Hepatocyte (in vitro differentiated cells): Measurements from ENCODE around the gene FRMD4B.

Source experiments
- EZH2 ChIP-seq: fragments of 200-600 bp; sonication (generic); IDR thresholded peaks from 2 replicates; pipeline ENCODE4 v1.6.1; 2016; ENCODE audit warnings: antibody characterized with exemption, mild to moderate bottlenecking, borderline replicate concordance
- TF ChIP-seq, protein P1 (sequence below): fragments of 200-600 bp; sonication (generic); IDR thresholded peaks from 2 replicates; pipeline ENCODE4 v1.5.1; 2016; ENCODE audit warnings: antibody characterized with exemption, mild to moderate bottlenecking; ENCODE audit not compliant: poor library complexity

DNA sequence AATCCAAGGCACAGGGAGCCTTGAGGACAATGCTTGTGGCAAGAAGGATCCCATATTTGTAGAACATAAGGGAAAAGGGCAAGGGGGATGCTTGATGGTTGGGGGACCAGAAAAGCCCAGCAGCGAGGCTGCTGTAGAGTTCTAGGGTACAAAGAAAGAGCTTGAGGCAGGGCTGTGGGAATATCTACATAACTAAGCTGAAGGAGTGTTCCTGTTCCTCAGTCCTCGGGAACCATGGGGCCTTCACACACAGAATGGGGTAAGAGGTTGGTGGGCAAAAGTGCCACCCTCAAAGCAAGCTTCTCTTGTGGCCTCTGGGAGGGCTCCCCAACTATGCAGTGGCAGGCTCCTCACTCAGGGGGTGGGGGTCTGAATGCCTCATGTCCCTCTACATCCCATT, 6.5 kb upstream of the FRMD4B start:
- TF ChIP-seq, protein P1, sequence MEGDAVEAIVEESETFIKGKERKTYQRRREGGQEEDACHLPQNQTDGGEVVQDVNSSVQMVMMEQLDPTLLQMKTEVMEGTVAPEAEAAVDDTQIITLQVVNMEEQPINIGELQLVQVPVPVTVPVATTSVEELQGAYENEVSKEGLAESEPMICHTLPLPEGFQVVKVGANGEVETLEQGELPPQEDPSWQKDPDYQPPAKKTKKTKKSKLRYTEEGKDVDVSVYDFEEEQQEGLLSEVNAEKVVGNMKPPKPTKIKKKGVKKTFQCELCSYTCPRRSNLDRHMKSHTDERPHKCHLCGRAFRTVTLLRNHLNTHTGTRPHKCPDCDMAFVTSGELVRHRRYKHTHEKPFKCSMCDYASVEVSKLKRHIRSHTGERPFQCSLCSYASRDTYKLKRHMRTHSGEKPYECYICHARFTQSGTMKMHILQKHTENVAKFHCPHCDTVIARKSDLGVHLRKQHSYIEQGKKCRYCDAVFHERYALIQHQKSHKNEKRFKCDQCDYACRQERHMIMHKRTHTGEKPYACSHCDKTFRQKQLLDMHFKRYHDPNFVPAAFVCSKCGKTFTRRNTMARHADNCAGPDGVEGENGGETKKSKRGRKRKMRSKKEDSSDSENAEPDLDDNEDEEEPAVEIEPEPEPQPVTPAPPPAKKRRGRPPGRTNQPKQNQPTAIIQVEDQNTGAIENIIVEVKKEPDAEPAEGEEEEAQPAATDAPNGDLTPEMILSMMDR = no peak
- no peak for TF ChIP-seq EZH2
